ENCODE results near the gene EEPD1. TPM values are rescaled to one million over a fixed set of nuclear protein-coding genes. Genes with fewer than 3 reads are reported as not detected.

Gene EEPD1
- total and polyA plus RNA-seq, 12 donors = 6.0 to 29.0 (median 9.4) TPM

DNA sequence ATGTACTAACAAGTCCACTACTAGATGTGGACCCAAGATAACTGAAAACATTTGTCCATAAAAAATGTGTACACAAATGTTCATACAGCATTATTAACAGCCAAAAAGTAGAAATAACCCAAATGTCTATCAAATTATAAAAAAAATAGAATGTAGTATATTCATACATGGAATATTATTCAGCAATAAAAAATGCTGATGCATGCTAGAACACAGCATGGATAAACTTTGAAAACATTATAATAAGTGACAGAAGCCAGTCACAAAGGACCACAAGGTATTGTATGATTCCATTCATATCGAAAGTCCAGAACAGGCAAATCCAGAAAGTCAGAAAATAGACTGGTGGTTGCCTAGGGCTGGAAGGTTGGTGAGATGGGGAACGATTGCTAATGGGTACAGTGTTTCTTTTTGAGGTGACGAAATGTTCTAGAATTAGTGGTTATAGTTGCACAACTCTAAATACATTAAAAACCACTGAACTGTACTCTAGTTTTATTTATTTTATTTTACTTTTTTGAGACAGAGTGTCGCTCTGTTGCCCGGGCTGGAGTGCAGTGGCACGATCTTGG, 193.3 kb downstream of the EEPD1 start:
- H3K27me3 ChIP-seq = no peaks in the 10 kb centered on the region
- TF ChIP-seq, protein P1, sequence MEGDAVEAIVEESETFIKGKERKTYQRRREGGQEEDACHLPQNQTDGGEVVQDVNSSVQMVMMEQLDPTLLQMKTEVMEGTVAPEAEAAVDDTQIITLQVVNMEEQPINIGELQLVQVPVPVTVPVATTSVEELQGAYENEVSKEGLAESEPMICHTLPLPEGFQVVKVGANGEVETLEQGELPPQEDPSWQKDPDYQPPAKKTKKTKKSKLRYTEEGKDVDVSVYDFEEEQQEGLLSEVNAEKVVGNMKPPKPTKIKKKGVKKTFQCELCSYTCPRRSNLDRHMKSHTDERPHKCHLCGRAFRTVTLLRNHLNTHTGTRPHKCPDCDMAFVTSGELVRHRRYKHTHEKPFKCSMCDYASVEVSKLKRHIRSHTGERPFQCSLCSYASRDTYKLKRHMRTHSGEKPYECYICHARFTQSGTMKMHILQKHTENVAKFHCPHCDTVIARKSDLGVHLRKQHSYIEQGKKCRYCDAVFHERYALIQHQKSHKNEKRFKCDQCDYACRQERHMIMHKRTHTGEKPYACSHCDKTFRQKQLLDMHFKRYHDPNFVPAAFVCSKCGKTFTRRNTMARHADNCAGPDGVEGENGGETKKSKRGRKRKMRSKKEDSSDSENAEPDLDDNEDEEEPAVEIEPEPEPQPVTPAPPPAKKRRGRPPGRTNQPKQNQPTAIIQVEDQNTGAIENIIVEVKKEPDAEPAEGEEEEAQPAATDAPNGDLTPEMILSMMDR (IDR thresholded peaks at IDR 0.05) = no peak
- no peak for TF ChIP-seq POLR2A (IDR thresholded peaks at IDR 0.05)
- no peaks in the 10 kb centered on the region for H3K36me3 ChIP-seq (replicated peaks in 1 of 2)
- no peak overlapping the region for H3K27ac ChIP-seq
- 81 to 92% (median 86%) methylated on average over 6 of the region's 6 CpGs for WGBS, 4 donors
- DNase-seq = no peak
- H3K4me3 ChIP-seq = no peak overlapping the region
- peaks cover 12 to 27% of the 10 kb centered on the region in 2 donors for H3K4me1 ChIP-seq (replicated peaks in 1 of 2)
- H3K9me3 ChIP-seq (replicated peaks in 1 of 3) = no peaks in the 10 kb centered on the region
- intact Hi-C loops (cut with DNase I) = no loop called here

DNA sequence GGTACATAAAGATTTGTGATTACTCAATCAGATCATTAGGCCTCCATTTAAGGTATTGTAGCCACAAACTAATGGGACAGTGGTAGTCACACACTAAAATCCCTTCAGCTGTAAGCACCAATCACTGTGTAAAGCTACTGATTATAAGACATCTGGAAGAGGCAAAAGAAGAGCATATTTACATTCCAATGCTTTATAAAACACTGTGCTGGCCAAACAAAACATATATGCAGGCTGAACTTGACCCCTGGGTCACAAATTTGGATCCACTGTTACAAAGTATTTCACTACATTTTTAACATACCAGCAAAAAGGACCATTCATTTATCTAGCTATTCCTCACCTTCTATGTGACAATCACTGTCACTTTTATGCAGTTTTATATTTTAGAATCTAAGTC, 195.2 kb downstream of the EEPD1 start:
- no peak overlapping the region for H3K4me3 ChIP-seq
- intact Hi-C loops (cut with DNase I) = no loop called here
- TF ChIP-seq, protein P1 (IDR thresholded peaks at IDR 0.05) = no peak
- no peak for TF ChIP-seq POLR2A (IDR thresholded peaks at IDR 0.05)
- H3K27me3 ChIP-seq = no peaks in the 10 kb centered on the region
- H3K36me3 ChIP-seq (replicated peaks in 1 of 2) = no peaks in the 10 kb centered on the region
- H3K9me3 ChIP-seq (replicated peaks in 1 of 3) = no peaks in the 10 kb centered on the region
- DNase-seq = no peak
- peak overlapping the region in 1 of 5 donors; percentile 6 for H3K27ac ChIP-seq
- peaks cover 12 to 27% of the 10 kb centered on the region in 2 donors for H3K4me1 ChIP-seq (replicated peaks in 1 of 2)

DNA sequence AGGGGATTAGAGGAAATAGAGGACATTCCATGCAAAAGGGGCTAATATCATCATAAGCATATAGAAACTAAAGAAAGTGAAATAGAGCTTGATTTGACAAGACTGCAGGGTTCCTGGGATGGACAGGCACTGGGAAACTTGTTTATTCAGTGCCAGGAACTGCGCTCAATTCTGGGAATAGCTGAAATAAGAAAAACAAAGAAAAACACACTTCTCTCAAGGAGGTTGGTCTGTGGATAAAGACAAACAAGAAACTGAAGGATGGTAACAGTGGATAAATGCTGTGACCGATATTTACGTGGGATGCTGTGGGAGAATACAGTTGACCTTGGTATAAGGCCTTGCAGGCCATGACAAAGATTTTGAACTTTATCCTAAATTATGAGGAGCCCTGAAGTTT, 195.7 kb downstream of the EEPD1 start:
- no peak for DNase-seq
- Histone ChIP-seq H3K36me3 (replicated peaks in 1 of 2) (no peaks in the 10 kb centered on the region), H3K4me3 (no peak overlapping the region), H3K27me3 (no peaks in the 10 kb centered on the region), H3K27ac (peak overlapping the region in 2 of 5 donors; percentile 30 to 70), H3K9me3 (replicated peaks in 1 of 3) (no peaks in the 10 kb centered on the region), H3K4me1 (replicated peaks in 1 of 2) (peaks cover 12 to 27% of the 10 kb centered on the region in 2 donors)
- 47 to 56% (median 53%) methylated on average over 3 of the region's 3 CpGs for WGBS, 4 donors
- TF ChIP-seq POLR2A (IDR thresholded peaks at IDR 0.05) = no peak
- TF ChIP-seq, protein P1 (IDR thresholded peaks at IDR 0.05) = no peak
- intact Hi-C loops (cut with DNase I) = no loop called here

DNA sequence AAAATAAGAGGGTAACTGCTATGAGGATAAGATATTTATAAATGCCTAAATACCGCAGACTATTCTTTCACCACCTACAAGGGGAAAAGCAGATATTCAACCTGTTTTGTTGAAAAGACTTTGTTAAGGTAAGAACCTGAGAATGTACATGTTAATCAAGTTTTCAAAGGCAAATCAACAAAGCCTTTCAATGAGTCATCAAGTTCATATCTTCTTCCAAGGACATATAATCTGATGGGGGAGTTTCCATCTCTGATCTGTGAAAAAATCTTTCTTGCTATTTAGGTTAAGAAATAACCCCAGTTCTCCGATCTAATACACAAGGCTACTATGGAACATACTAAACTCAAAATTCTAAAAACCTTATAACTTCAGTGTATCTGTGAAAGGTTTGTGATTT, 196.6 kb downstream of the EEPD1 start:
- intact Hi-C loops (cut with DNase I) = no loop called here
- TF ChIP-seq POLR2A (IDR thresholded peaks at IDR 0.05) = no peak
- TF ChIP-seq, protein P1 (IDR thresholded peaks at IDR 0.05) = no peak
- Histone ChIP-seq H3K9me3 (replicated peaks in 1 of 3) (no peaks in the 10 kb centered on the region), H3K4me1 (replicated peaks in 1 of 2) (peaks cover 14 to 34% of the 10 kb centered on the region in 2 donors), H3K4me3 (no peak overlapping the region), H3K27me3 (no peaks in the 10 kb centered on the region), H3K27ac (peak overlapping the region in 3 of 5 donors; percentile 62 to 77 (median 70)), H3K36me3 (replicated peaks in 1 of 2) (no peaks in the 10 kb centered on the region)
- DNase-seq = no peak
- WGBS, 4 donors = 49 to 68% (median 55%) methylated on average over 2 of the region's 2 CpGs

Small RNAs within 50 kb of the gene (small RNA-seq; reads per million reads assigned to genes)
- gene AC006960.1 = 0 reads per million in 2 donors
- 0 reads per million in 2 donors for gene AC007327.1
- gene RF00019 = 0 reads per million in 2 donors

Other genes with a start within 250 kb of the EEPD1 start
- 10 to 100 TPM in 1 of 9 donors, 1 to 10 TPM in 8; 2.0 to 25.5 (median 2.6) TPM for gene ANLN, start 236.6 kb downstream of the EEPD1 start, total RNA-seq
- gene ANLN, start 236.6 kb downstream of the EEPD1 start, polyA plus RNA-seq = 1 to 10 TPM in 1 of 3 donors, under 1 TPM in 2; 0.20 to 2.7 (median 0.24) TPM